Activated CD8-positive, alpha-beta memory T cell treated with anti-CD3 and anti-CD28 coated beads, Interleukin-2, amount 50 U/mL, for 1 hour (primary cell): ENCODE results near the gene JMJD1C.
"Not testable (repeated sequence)": the region's sequence is repeated elsewhere in the genome, so short reads cannot be mapped to it uniquely, and the experiment has no call there.

Experiments used
- DNase-seq: peaks from one replicate; pipeline ENCODE4 v3.0.0-alpha.2; 2020; ENCODE audit errors: extremely low read depth

The JMJD1C gene

GRCh38 chr10:63297941-63298340 lies 167.8 kb downstream of the JMJD1C start:
- DNase-seq, result no peak

GRCh38 chr10:63294781-63295180 lies 171.0 kb downstream of the JMJD1C start:
- DNase-seq, result no peak

GRCh38 chr10:63292847-63293246 lies 172.9 kb downstream of the JMJD1C start:
- DNase-seq, result not testable (repeated sequence)

- DNase-seq, result no peak
Measured at GRCh38 chr10:63288170-63288569, 177.6 kb downstream of the JMJD1C start.

- DNase-seq, result no peak
Measured at GRCh38 chr10:63286754-63287264, 179.0 kb downstream of the JMJD1C start.

- no peak for DNase-seq
Measured at GRCh38 chr10:63286340-63286739, 179.4 kb downstream of the JMJD1C start.

- not testable (repeated sequence) for DNase-seq
Measured at GRCh38 chr10:63283901-63284300, 181.9 kb downstream of the JMJD1C start.

- DNase-seq, result no peak
Measured at GRCh38 chr10:63283093-63283492, 182.7 kb downstream of the JMJD1C start.

- no peak for DNase-seq
Measured at GRCh38 chr10:63281967-63282366, 183.8 kb downstream of the JMJD1C start.

- no peak for DNase-seq
Measured at GRCh38 chr10:63280386-63280785, 185.4 kb downstream of the JMJD1C start.

GRCh38 chr10:63275094-63275493 lies 190.7 kb downstream of the JMJD1C start:
- DNase-seq, result no peak

GRCh38 chr10:63273577-63273976 lies 192.2 kb downstream of the JMJD1C start:
- no peak for DNase-seq

GRCh38 chr10:63268798-63269503 lies 196.8 kb downstream of the JMJD1C start:
- DNase-seq, result peak; percentile 78

GRCh38 chr10:63268149-63268797 lies 197.5 kb downstream of the JMJD1C start:
- no peak for DNase-seq

GRCh38 chr10:63267414-63268148 lies 198.2 kb downstream of the JMJD1C start:
- no peak for DNase-seq

GRCh38 chr10:63266391-63267316 lies 199.1 kb downstream of the JMJD1C start:
- DNase-seq, result no peak

GRCh38 chr10:63265683-63266235 lies 200.0 kb downstream of the JMJD1C start:
- DNase-seq, result no peak

GRCh38 chr10:63265222-63265617 lies 200.6 kb downstream of the JMJD1C start:
- DNase-seq, result no peak

GRCh38 chr10:63264617-63265221 lies 201.1 kb downstream of the JMJD1C start:
- no peak for DNase-seq

GRCh38 chr10:63262430-63263073 lies 203.2 kb downstream of the JMJD1C start:
- no peak for DNase-seq
